ENCODE measurements around the gene LFNG. TPM values are rescaled to one million over a fixed set of nuclear protein-coding genes. Genes with fewer than 3 reads are reported as not detected.

LFNG gene
- total and polyA plus RNA-seq, 2 of the 13 experiments (the other 11 are each of a cell fraction or from before 2014, with no cell fraction given), result 0.44 to 1.5 TPM

DNA sequence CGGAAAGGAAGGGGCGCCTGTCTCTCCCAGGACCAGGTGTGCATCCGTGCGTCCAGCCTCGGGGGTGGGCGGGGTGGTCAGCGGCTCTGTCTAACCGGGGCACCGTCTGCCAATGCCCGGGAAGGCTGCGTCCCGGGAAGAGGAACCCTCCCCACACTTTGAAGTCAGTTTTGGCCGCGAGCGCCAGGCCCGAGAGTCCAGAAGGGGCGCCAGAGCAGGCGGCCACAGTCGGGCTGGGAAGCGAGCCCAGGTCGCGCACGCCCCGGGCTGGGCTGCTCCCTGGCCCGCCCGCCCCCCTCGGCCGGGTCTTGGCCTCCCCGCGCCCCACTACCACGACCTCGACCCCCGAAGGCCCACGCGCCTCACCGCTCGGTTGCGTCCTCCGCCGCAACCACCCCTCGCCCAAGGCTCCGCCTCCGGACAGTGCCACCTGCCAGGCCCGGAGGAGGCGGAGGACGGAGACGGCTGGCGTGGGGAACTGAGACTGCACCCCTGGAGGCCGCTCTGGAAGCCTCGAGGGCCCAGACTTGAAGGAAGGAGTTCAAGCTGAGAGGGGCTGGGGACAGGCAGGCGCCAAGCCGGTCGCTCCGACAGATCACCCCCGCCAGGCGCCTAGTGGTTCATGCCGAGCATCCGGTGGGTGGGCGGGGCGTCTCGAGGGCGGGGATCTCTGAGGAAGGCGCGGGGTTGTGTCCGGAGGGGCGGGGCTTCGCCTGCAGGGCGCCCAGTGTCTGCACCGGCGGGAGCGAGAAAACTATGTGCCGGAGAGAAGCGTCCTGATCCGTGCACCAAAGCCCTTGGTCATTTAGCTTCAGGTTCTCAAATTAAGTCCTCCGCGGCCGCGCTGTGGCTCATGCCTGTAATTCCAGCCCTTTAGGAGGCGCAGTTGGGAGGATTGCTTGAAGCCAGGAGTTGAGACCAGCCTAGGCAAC, 35.8 kb downstream of the LFNG start, which contains the start of gene BRAT1 (continued):
- TF ChIP-seq RNF2 (conservative IDR thresholded peaks at IDR 0.05; ENCODE audit: low read depth) (no peak), ZFP1 (CRISPR knock-in tag; IDR thresholded peaks at IDR 0.05) (no peak), ZSCAN12 (CRISPR knock-in tag; IDR thresholded peaks at IDR 0.05) (no peak), ZNF850 (CRISPR knock-in tag; conservative IDR thresholded peaks at IDR 0.05) (no peak), ZNF615 (CRISPR knock-in tag; IDR thresholded peaks at IDR 0.05; ENCODE audit: borderline replicate concordance) (no peak), TSC22D2 (CRISPR knock-in tag; IDR thresholded peaks at IDR 0.05; ENCODE audit: borderline replicate concordance) (no peak), HOXA3 (CRISPR knock-in tag; IDR thresholded peaks at IDR 0.05) (peak; percentile 41; the same call in 1 of the 2 replicates), KMT2A (CRISPR knock-in tag; IDR thresholded peaks at IDR 0.05) (peak; percentile 33; the same call in 1 of the 2 replicates), MED8 (CRISPR knock-in tag; IDR thresholded peaks at IDR 0.05; ENCODE audit: insufficient replicate concordance) (peak; percentile 77), ZNF501 (CRISPR knock-in tag; IDR thresholded peaks at IDR 0.05) (peak; percentile 44; the same call in 1 of the 2 replicates), ZKSCAN5 (CRISPR knock-in tag; IDR thresholded peaks at IDR 0.05) (peak; percentile 65; the same call in 1 of the 2 replicates), ZNF446 (CRISPR knock-in tag; IDR thresholded peaks at IDR 0.05) (no peak), ZNF383 (CRISPR knock-in tag; IDR thresholded peaks at IDR 0.05; ENCODE audit: borderline replicate concordance) (0 out of 2 replicates have a peak, but pooled peaks have one; percentile 42), RAD21 (CRISPR knock-in tag; IDR thresholded peaks at IDR 0.05) (no peak), NCOA5 (CRISPR knock-in tag; IDR thresholded peaks at IDR 0.05) (no peak), HES4 (CRISPR knock-in tag; IDR thresholded peaks at IDR 0.05; ENCODE audit: borderline replicate concordance) (no peak), AFF4 (CRISPR knock-in tag; IDR thresholded peaks at IDR 0.05) (no peak), CBX1 (IDR thresholded peaks at IDR 0.05; ENCODE audit: low read depth) (no peak), ATM (IDR thresholded peaks at IDR 0.05; ENCODE audit: borderline replicate concordance) (no peak), ZNF766 (CRISPR knock-in tag; IDR thresholded peaks at IDR 0.05; ENCODE audit: borderline replicate concordance) (peak; percentile 52; the same call in 1 of the 2 replicates), ZBTB21 (CRISPR knock-in tag; IDR thresholded peaks at IDR 0.05) (no peak)
- TF ChIP-seq, protein P1, sequence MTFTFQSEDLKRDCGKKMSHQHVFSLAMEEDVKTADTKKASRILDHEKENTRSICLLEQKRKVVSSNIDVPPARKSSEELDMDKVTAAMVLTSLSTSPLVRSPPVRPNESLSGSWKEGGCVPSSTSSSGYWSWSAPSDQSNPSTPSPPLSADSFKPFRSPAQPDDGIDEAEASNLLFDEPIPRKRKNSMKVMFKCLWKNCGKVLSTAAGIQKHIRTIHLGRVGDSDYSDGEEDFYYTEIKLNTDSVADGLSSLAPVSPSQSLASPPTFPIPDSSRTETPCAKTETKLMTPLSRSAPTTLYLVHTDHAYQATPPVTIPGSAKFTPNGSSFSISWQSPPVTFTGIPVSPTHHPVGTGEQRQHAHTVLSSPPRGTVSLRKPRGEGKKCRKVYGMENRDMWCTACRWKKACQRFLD (CRISPR knock-in tag; IDR thresholded peaks at IDR 0.05; ENCODE audit: borderline replicate concordance), result no peak
- TF ChIP-seq, protein P2, sequence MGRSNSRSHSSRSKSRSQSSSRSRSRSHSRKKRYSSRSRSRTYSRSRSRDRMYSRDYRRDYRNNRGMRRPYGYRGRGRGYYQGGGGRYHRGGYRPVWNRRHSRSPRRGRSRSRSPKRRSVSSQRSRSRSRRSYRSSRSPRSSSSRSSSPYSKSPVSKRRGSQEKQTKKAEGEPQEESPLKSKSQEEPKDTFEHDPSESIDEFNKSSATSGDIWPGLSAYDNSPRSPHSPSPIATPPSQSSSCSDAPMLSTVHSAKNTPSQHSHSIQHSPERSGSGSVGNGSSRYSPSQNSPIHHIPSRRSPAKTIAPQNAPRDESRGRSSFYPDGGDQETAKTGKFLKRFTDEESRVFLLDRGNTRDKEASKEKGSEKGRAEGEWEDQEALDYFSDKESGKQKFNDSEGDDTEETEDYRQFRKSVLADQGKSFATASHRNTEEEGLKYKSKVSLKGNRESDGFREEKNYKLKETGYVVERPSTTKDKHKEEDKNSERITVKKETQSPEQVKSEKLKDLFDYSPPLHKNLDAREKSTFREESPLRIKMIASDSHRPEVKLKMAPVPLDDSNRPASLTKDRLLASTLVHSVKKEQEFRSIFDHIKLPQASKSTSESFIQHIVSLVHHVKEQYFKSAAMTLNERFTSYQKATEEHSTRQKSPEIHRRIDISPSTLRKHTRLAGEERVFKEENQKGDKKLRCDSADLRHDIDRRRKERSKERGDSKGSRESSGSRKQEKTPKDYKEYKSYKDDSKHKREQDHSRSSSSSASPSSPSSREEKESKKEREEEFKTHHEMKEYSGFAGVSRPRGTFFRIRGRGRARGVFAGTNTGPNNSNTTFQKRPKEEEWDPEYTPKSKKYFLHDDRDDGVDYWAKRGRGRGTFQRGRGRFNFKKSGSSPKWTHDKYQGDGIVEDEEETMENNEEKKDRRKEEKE (IDR thresholded peaks at IDR 0.05), result no peak

Data from HepG2 (cell line).